GM23248 (cell line): Measurements from ENCODE around the gene LRMDA. TPM values are rescaled to one million over a fixed set of nuclear protein-coding genes. Genes with fewer than 3 reads are reported as not detected.

Experiments
- DNase-seq: peaks from one replicate; pipeline ENCODE4 v3.0.0-alpha.2; 2015
- H2AFZ ChIP-seq: fragments of 200-600 bp; sonication (generic); 2 replicates; pipeline ENCODE4 v1.6.1; 2016; ENCODE audit warnings: antibody characterized with exemption
- H3F3A ChIP-seq: fragments of 200-600 bp; sonication (generic); 2 replicates; pipeline ENCODE4 v1.6.1; 2016; ENCODE audit warnings: mild to moderate bottlenecking, antibody characterized with exemption, mixed run types; ENCODE audit not compliant: insufficient read depth
- H3K27ac ChIP-seq: fragments of 200-600 bp; sonication (generic); 2 replicates; pipeline ENCODE4 v1.5.1; 2016; ENCODE audit warnings: mild to moderate bottlenecking
- H3K27me3 ChIP-seq: fragments of 200-600 bp; sonication (generic); replicated peaks from 2 replicates; pipeline ENCODE4 v1.6.1; 2016; ENCODE audit warnings: mild to moderate bottlenecking; ENCODE audit not compliant: insufficient read depth
- H3K36me3 ChIP-seq: fragments of 200-600 bp; sonication (generic); 2 replicates; pipeline ENCODE4 v1.6.1; 2016; ENCODE audit warnings: low read depth, mild to moderate bottlenecking
- H3K4me1 ChIP-seq: fragments of 200-600 bp; sonication (generic); 2 replicates; pipeline ENCODE4 v1.6.1; 2016; ENCODE audit warnings: mild to moderate bottlenecking; ENCODE audit not compliant: insufficient read depth
- H3K4me2 ChIP-seq: fragments of 200-600 bp; sonication (generic); one replicate; pipeline ENCODE4 v1.6.1; 2016; ENCODE audit warnings: mild to moderate bottlenecking; ENCODE audit not compliant: unreplicated experiment
- H3K4me3 ChIP-seq: fragments of 200-600 bp; sonication (generic); 2 replicates; pipeline ENCODE4 v1.5.1; 2016; ENCODE audit warnings: mild to moderate bottlenecking
- H3K79me2 ChIP-seq: fragments of 200-600 bp; sonication (generic); 2 replicates; pipeline ENCODE4 v1.6.1; 2016; ENCODE audit warnings: mild to moderate bottlenecking; ENCODE audit not compliant: insufficient read depth
- H3K9ac ChIP-seq: fragments of 200-600 bp; sonication (generic); 2 replicates; pipeline ENCODE4 v1.6.1; 2016; ENCODE audit warnings: mild to moderate bottlenecking
- H3K9me2 ChIP-seq: fragments of 200-600 bp; sonication (generic); 2 replicates; pipeline ENCODE4 v1.6.1; 2016; ENCODE audit warnings: mixed run types, mild to moderate bottlenecking, moderate library complexity; ENCODE audit not compliant: insufficient read depth
- H3K9me3 ChIP-seq: fragments of 200-600 bp; sonication (generic); one replicate; pipeline ENCODE4 v1.6.1; 2017; ENCODE audit warnings: low read depth
- H4K20me1 ChIP-seq: fragments of 200-600 bp; sonication (generic); 2 replicates; pipeline ENCODE4 v1.6.0; 2016; ENCODE audit not compliant: insufficient read depth
- EZH2 ChIP-seq: fragments of 200-600 bp; sonication (generic); IDR thresholded peaks from 2 replicates; pipeline ENCODE4 v1.6.1; 2018; ENCODE audit warnings: antibody characterized with exemption, mild to moderate bottlenecking; ENCODE audit not compliant: insufficient read depth, poor library complexity, severe bottlenecking
- EZH2phosphoT487 ChIP-seq: fragments of 200-600 bp; sonication (generic); IDR thresholded peaks from 2 replicates; pipeline ENCODE4 v1.6.1; 2018; ENCODE audit warnings: antibody characterized with exemption, moderate library complexity, mild to moderate bottlenecking, low read depth; ENCODE audit not compliant: insufficient read depth
- WGBS, 2 experiments: methylation state at CpG; one replicate each; pipeline ENCODE4 v1.1.6; 2015 to 2017; ENCODE audit warnings: low lambda C conversion rate in 2 of 2, low coverage in 1 of 2; ENCODE audit errors: missing lambda C conversion rate in 2 of 2; 5-methylcytosine and 5-hydroxymethylcytosine counted together
- in situ Hi-C: fragments of 300-500 bp; cut with MboI; formaldehyde crosslinking; loops from 2 replicates; pipeline ENCODE4 v1.15.0; 2020
- polyA plus RNA-seq: library from polyadenylated mRNA; unstranded; fragments of >200 nt; fragmentation: Nextera tagmentation; extraction: Ambion mirVana; gene quantifications from 2 replicates; pipeline ENCODE4 v1.2.1, GENCODE V29; 2016
- total RNA-seq: library from RNA; depleted of rRNA; stranded (reverse); fragments of >200 nt; shearing (Covaris generic); gene quantifications from 2 replicates; pipeline ENCODE4 v1.2.3, GENCODE V29; 2014

Gene LRMDA
- total and polyA plus RNA-seq, 2 experiments from 2014 or later = 2.6 TPM; not detected in 1

- no peaks in the 10 kb centered on the region for H3K36me3 ChIP-seq
- H3K79me2 ChIP-seq = no peaks in the 10 kb centered on the region
- in situ Hi-C loops = no loop called here
- H3K4me1 ChIP-seq = peaks cover 35% of the 10 kb centered on the region
- no peak overlapping the region for H3K4me2 ChIP-seq
- no peak overlapping the region for H2AFZ ChIP-seq
- no peaks in the 10 kb centered on the region for H4K20me1 ChIP-seq
- no peak for DNase-seq
- WGBS, 2 experiments = 95 to 98% methylated on average over 6 of the region's 6 CpGs
- no peak overlapping the region for H3K27ac ChIP-seq
- no peak for TF ChIP-seq EZH2phosphoT487
- TF ChIP-seq EZH2 = no peak
- no peaks in the 10 kb centered on the region for H3K9me2 ChIP-seq
- peaks cover 22% of the 10 kb centered on the region for H3F3A ChIP-seq
- no peak overlapping the region for H3K4me3 ChIP-seq
- no peaks in the 10 kb centered on the region for H3K27me3 ChIP-seq
- no peak overlapping the region for H3K9ac ChIP-seq
- no peaks in the 10 kb centered on the region for H3K9me3 ChIP-seq
Measured at GRCh38 chr10:75465450-75465827, 34.0 kb downstream of the LRMDA start.

- no peaks in the 10 kb centered on the region for H3K36me3 ChIP-seq
- H2AFZ ChIP-seq = no peak overlapping the region
- H3F3A ChIP-seq = peaks cover 22% of the 10 kb centered on the region
- no peaks in the 10 kb centered on the region for H3K79me2 ChIP-seq
- H3K9me3 ChIP-seq = no peaks in the 10 kb centered on the region
- 95 to 97% methylated on average over 4 of the region's 4 CpGs for WGBS, 2 experiments
- no peaks in the 10 kb centered on the region for H3K9me2 ChIP-seq
- H3K4me2 ChIP-seq = no peak overlapping the region
- no peak for DNase-seq
- H3K9ac ChIP-seq = no peak overlapping the region
- H4K20me1 ChIP-seq = no peaks in the 10 kb centered on the region
- H3K4me3 ChIP-seq = no peak overlapping the region
- no peak overlapping the region for H3K27ac ChIP-seq
- H3K4me1 ChIP-seq = peaks cover 40% of the 10 kb centered on the region
- no peak for TF ChIP-seq EZH2
- no peak for TF ChIP-seq EZH2phosphoT487
- in situ Hi-C loops = no loop called here
- no peaks in the 10 kb centered on the region for H3K27me3 ChIP-seq
Measured at GRCh38 chr10:75466001-75466400, 34.6 kb downstream of the LRMDA start.

GRCh38 chr10:75466886-75467285, 35.5 kb downstream of the LRMDA start:
- H4K20me1 ChIP-seq = no peaks in the 10 kb centered on the region
- no peaks in the 10 kb centered on the region for H3K79me2 ChIP-seq
- no peak overlapping the region for H2AFZ ChIP-seq
- H3F3A ChIP-seq = peaks cover 22% of the 10 kb centered on the region
- no peaks in the 10 kb centered on the region for H3K27me3 ChIP-seq
- WGBS, 2 experiments = 37 to 38% methylated on average over 6 of the region's 6 CpGs
- TF ChIP-seq EZH2phosphoT487 (no peak), EZH2 (no peak)
- H3K4me2 ChIP-seq = no peak overlapping the region
- H3K4me3 ChIP-seq = no peak overlapping the region
- in situ Hi-C loops = no loop called here
- no peak overlapping the region for H3K27ac ChIP-seq
- peak; percentile 83 for DNase-seq
- H3K9me2 ChIP-seq = no peaks in the 10 kb centered on the region
- peaks cover 40% of the 10 kb centered on the region for H3K4me1 ChIP-seq
- peak overlapping the region; percentile 19; the same call in 1 of the 2 replicates for H3K9ac ChIP-seq
- no peaks in the 10 kb centered on the region for H3K36me3 ChIP-seq
- no peaks in the 10 kb centered on the region for H3K9me3 ChIP-seq

GRCh38 chr10:75468612-75469005, 37.2 kb downstream of the LRMDA start:
- TF ChIP-seq EZH2phosphoT487 (no peak), EZH2 (no peak)
- no peaks in the 10 kb centered on the region for H3K9me2 ChIP-seq
- in situ Hi-C loops = no loop called here
- peaks cover 40% of the 10 kb centered on the region for H3K4me1 ChIP-seq
- DNase-seq = no peak
- peak overlapping the region; percentile 15; the same call in 1 of the 2 replicates for H3K4me3 ChIP-seq
- no peaks in the 10 kb centered on the region for H3K27me3 ChIP-seq
- 52 to 58% methylated on average over 7 of the region's 7 CpGs for WGBS, 2 experiments
- no peaks in the 10 kb centered on the region for H3K79me2 ChIP-seq
- H3K4me2 ChIP-seq = peak overlapping the region; percentile 57
- peak overlapping the region; percentile 24; the same call in 1 of the 2 replicates for H3K9ac ChIP-seq
- no peaks in the 10 kb centered on the region for H3K9me3 ChIP-seq
- no peaks in the 10 kb centered on the region for H4K20me1 ChIP-seq
- peaks cover 22% of the 10 kb centered on the region for H3F3A ChIP-seq
- H3K36me3 ChIP-seq = no peaks in the 10 kb centered on the region
- H2AFZ ChIP-seq = no peak overlapping the region
- peak overlapping the region; percentile 71 for H3K27ac ChIP-seq

GRCh38 chr10:75469006-75469616, 37.7 kb downstream of the LRMDA start:
- Histone ChIP-seq H3K27ac (peak overlapping the region; percentile 71), H3K4me1 (peaks cover 40% of the 10 kb centered on the region), H3F3A (peaks cover 22% of the 10 kb centered on the region), H3K9me3 (no peaks in the 10 kb centered on the region), H3K4me2 (peak overlapping the region; percentile 57), H3K27me3 (no peaks in the 10 kb centered on the region), H2AFZ (no peak overlapping the region), H3K9me2 (no peaks in the 10 kb centered on the region), H3K4me3 (peak overlapping the region; percentile 41; the same call in 1 of the 2 replicates), H3K79me2 (no peaks in the 10 kb centered on the region), H3K36me3 (no peaks in the 10 kb centered on the region), H4K20me1 (no peaks in the 10 kb centered on the region), H3K9ac (peak overlapping the region; percentile 51)
- in situ Hi-C loops = no loop called here
- peak; percentile 97 for DNase-seq
- TF ChIP-seq EZH2 = no peak
- no peak for TF ChIP-seq EZH2phosphoT487
- 4 to 7% methylated on average over 3 of the region's 3 CpGs for WGBS, 2 experiments
